ENCODE measurements around the gene SPATA31D1.

GRCh38 chr9:81986051-81986450 is 2.5 kb upstream of the SPATA31D1 start:
- TF ChIP-seq CTCF (conservative IDR thresholded peaks at IDR 0.05; ENCODE audit: low read depth, low read length) (no peak), EZH2 (IDR thresholded peaks at IDR 0.05; ENCODE audit: borderline replicate concordance, low read depth, low read length, poor library complexity, severe bottlenecking) (no peak)

Measured in A673 (cell line).